Measurements from ENCODE around the gene UST. TPM values are rescaled to one million over a fixed set of nuclear protein-coding genes. Genes with fewer than 3 reads are reported as not detected.

The UST gene
- total and polyA plus RNA-seq, 2 of the 8 experiments (the other 6 are each of a cell fraction or from before 2014, with no cell fraction given) = 13.5 to 34.5 TPM

- TF ChIP-seq CHD7 (IDR thresholded peaks at IDR 0.05; ENCODE audit: insufficient replicate concordance, low read length) = no peak
- no peak for TF ChIP-seq RFX5 (IDR thresholded peaks at IDR 0.05; ENCODE audit: borderline replicate concordance, low read depth, low read length)
- no peak for TF ChIP-seq TBP (IDR thresholded peaks at IDR 0.05; ENCODE audit: low read depth, low read length)
- TF ChIP-seq ASH2L (IDR thresholded peaks at IDR 0.05; ENCODE audit: low read length) = no peak
- TF ChIP-seq POU5F1 (IDR thresholded peaks at IDR 0.05; ENCODE audit: low read depth, low read length) = no peak
- no peak for TF ChIP-seq USF2 (IDR thresholded peaks at IDR 0.05; ENCODE audit: low read length)
- no peak for TF ChIP-seq SP4 (IDR thresholded peaks at IDR 0.05; ENCODE audit: low read length)
- TF ChIP-seq GABPA (IDR thresholded peaks at IDR 0.05; ENCODE audit: borderline replicate concordance, insufficient read depth, low read length) = no peak
- no peak for TF ChIP-seq SIX5 (IDR thresholded peaks at IDR 0.05; ENCODE audit: low read depth, low read length)
- TF ChIP-seq SP2 (IDR thresholded peaks at IDR 0.05; ENCODE audit: low read length) = no peak
- no peak for TF ChIP-seq CEBPB (IDR thresholded peaks at IDR 0.05; ENCODE audit: low read depth, low read length)
- TF ChIP-seq PHF8 (conservative IDR thresholded peaks at IDR 0.05; ENCODE audit: low read depth, low read length) = no peak
- no peak for TF ChIP-seq POLR2A (IDR thresholded peaks at IDR 0.05; ENCODE audit: control extremely low read depth in 1 of 2, low read depth in 2 of 2, low read length in 2 of 2)
Measured at GRCh38 chr6:148840256-148840655, 93.4 kb downstream of the UST start (continued).

Measured in H1 (cell line).